ENCODE data around the gene YDJC. TPM values are rescaled to one million over a fixed set of nuclear protein-coding genes. Genes with fewer than 3 reads are reported as not detected.

YDJC gene
- total and polyA plus RNA-seq, 9 of the 15 experiments (the other 6 are each of a cell fraction or from before 2014, with no cell fraction given), result 13.5 to 871 (median 164) TPM

GRCh38 chr22:21587803-21588611 lies 41.8 kb downstream of the YDJC start (continued):
- TF ChIP-seq NKRF (IDR thresholded peaks at IDR 0.05; ENCODE audit: borderline replicate concordance) (no peak), TCF15 (CRISPR knock-in tag; IDR thresholded peaks at IDR 0.05) (no peak), TCF3 (CRISPR knock-in tag; IDR thresholded peaks at IDR 0.05) (no peak), TAL1 (IDR thresholded peaks at IDR 0.05) (no peak), ZNF239 (CRISPR knock-in tag; IDR thresholded peaks at IDR 0.05) (peak; percentile 97), CHCHD3 (CRISPR knock-in tag; IDR thresholded peaks at IDR 0.05) (no peak), ARID4B (CRISPR knock-in tag; IDR thresholded peaks at IDR 0.05) (no peak), ZNF551 (CRISPR knock-in tag; IDR thresholded peaks at IDR 0.05) (no peak), ZBTB49 (CRISPR knock-in tag; IDR thresholded peaks at IDR 0.05; ENCODE audit: borderline replicate concordance) (no peak), OTX1 (CRISPR knock-in tag; IDR thresholded peaks at IDR 0.05) (peak; percentile 8; the same call in 1 of the 2 replicates), MCM2 (IDR thresholded peaks at IDR 0.05; ENCODE audit: low read depth) (no peak), ZNF280B (CRISPR knock-in tag; IDR thresholded peaks at IDR 0.05) (no peak), ZNF24 (IDR thresholded peaks at IDR 0.05) (no peak), THAP7 (CRISPR knock-in tag; IDR thresholded peaks at IDR 0.05) (no peak)

Data from K562 (cell line).